MM.1S (cell line): ENCODE data around the gene TM7SF3.

Experiments used
- DNase-seq: peaks from one replicate; pipeline ENCODE4 v3.0.0-alpha.2; 2015
- H2AFZ ChIP-seq: fragments of 300-600 bp; sonication (generic); 2 replicates; pipeline ENCODE4 v1.6.0; 2016; ENCODE audit warnings: antibody characterized with exemption, low read length
- H3F3A ChIP-seq: fragments of 300-600 bp; sonication (generic); 2 replicates; pipeline ENCODE4 v1.6.1; 2016; ENCODE audit warnings: mild to moderate bottlenecking, antibody characterized with exemption, low read length, moderate library complexity, mixed read lengths; ENCODE audit not compliant: insufficient read depth
- H3K27ac ChIP-seq: fragments of 300-600 bp; sonication (generic); 2 replicates; pipeline ENCODE4 v1.5.1; 2016; ENCODE audit warnings: mild to moderate bottlenecking, low read length
- H3K27me3 ChIP-seq: fragments of 300-600 bp; sonication (generic); replicated peaks from 2 replicates; pipeline ENCODE4 v1.6.0; 2016; ENCODE audit warnings: low read length; ENCODE audit not compliant: insufficient read depth
- H3K36me3 ChIP-seq: fragments of 300-600 bp; sonication (generic); replicated peaks from 2 replicates; pipeline ENCODE4 v1.6.1; 2016; ENCODE audit warnings: mild to moderate bottlenecking, low read length, mixed read lengths; ENCODE audit not compliant: insufficient read depth
- H3K4me1 ChIP-seq: fragments of 300-600 bp; sonication (generic); 2 replicates; pipeline ENCODE4 v1.6.1; 2016; ENCODE audit warnings: low read length, mixed read lengths
- H3K4me2 ChIP-seq: fragments of 300-600 bp; sonication (generic); 2 replicates; pipeline ENCODE4 v1.6.0; 2016; ENCODE audit warnings: low read depth, low read length
- H3K4me3 ChIP-seq: fragments of 300-600 bp; sonication (generic); 2 replicates; pipeline ENCODE4 v1.5.1; 2016; ENCODE audit warnings: low read length, mixed read lengths
- H3K79me2 ChIP-seq: fragments of 300-600 bp; sonication (generic); 2 replicates; pipeline ENCODE4 v1.6.1; 2016; ENCODE audit warnings: mixed run types, low read length, mixed read lengths
- H3K9ac ChIP-seq: fragments of 300-600 bp; sonication (generic); 2 replicates; pipeline ENCODE4 v1.6.1; 2016; ENCODE audit warnings: low read length, mixed read lengths
- H3K9me2 ChIP-seq: fragments of 300-600 bp; sonication (generic); replicated peaks from 2 replicates; pipeline ENCODE4 v1.6.1; 2016; ENCODE audit warnings: mild to moderate bottlenecking, low read length, mixed read lengths; ENCODE audit not compliant: insufficient read depth
- H3K9me3 ChIP-seq: fragments of 300-600 bp; sonication (generic); replicated peaks from 2 replicates; pipeline ENCODE4 v1.6.1; 2016; ENCODE audit warnings: mild to moderate bottlenecking, low read length, mixed read lengths; ENCODE audit not compliant: insufficient read depth
- H4K20me1 ChIP-seq: fragments of 300-600 bp; sonication (generic); 2 replicates; pipeline ENCODE4 v1.6.1; 2016; ENCODE audit warnings: mild to moderate bottlenecking, low read length, moderate library complexity, mixed read lengths; ENCODE audit not compliant: insufficient read depth
- EZH2 ChIP-seq: fragments of 300-600 bp; sonication (generic); optimal IDR thresholded peaks from 2 replicates; pipeline ENCODE3; 2017; ENCODE audit warnings: low read depth, mild to moderate bottlenecking, antibody characterized with exemption, low read length, mixed read lengths
- EZH2phosphoT487 ChIP-seq: fragments of 300-600 bp; sonication (generic); IDR thresholded peaks from 2 replicates; pipeline ENCODE4 v1.6.1; 2018; ENCODE audit warnings: antibody characterized with exemption, low read length
- TF ChIP-seq, protein P1 (sequence below): fragments of 300-600 bp; sonication (generic); IDR thresholded peaks from 2 replicates; pipeline ENCODE4 v1.5.1; 2016; ENCODE audit warnings: antibody characterized with exemption, low read length, mixed read lengths

Gene TM7SF3

DNA sequence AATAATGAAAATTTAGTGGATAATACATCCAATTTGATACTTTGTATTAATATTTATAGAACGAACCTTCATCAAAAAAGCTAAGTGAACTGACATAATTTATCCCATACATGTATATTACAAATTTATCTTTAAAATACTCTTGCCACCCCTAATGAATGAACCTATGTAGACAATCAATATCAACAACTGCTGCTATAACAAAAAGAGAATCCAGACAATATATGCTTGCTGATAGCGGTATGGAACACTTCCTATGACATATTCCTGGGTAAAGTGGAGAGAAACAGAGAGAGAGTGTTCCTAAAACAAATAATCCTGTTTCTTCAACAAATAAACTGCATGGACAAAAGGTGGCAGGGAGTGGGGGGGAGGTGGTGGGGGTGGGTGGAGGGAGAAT is 31.3 kb downstream of the TM7SF3 start:
- H3K9ac ChIP-seq = no peak overlapping the region
- H3K36me3 ChIP-seq = 0 out of 2 replicates have a peak, but pooled peaks cover 3% of the 10 kb centered on the region
- no peak overlapping the region for H2AFZ ChIP-seq
- TF ChIP-seq, protein P1, sequence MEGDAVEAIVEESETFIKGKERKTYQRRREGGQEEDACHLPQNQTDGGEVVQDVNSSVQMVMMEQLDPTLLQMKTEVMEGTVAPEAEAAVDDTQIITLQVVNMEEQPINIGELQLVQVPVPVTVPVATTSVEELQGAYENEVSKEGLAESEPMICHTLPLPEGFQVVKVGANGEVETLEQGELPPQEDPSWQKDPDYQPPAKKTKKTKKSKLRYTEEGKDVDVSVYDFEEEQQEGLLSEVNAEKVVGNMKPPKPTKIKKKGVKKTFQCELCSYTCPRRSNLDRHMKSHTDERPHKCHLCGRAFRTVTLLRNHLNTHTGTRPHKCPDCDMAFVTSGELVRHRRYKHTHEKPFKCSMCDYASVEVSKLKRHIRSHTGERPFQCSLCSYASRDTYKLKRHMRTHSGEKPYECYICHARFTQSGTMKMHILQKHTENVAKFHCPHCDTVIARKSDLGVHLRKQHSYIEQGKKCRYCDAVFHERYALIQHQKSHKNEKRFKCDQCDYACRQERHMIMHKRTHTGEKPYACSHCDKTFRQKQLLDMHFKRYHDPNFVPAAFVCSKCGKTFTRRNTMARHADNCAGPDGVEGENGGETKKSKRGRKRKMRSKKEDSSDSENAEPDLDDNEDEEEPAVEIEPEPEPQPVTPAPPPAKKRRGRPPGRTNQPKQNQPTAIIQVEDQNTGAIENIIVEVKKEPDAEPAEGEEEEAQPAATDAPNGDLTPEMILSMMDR = no peak
- no peak for TF ChIP-seq EZH2
- TF ChIP-seq EZH2phosphoT487 = no peak
- no peaks in the 10 kb centered on the region; the same call in 1 of the 2 replicates for H3K79me2 ChIP-seq
- H3K4me2 ChIP-seq = no peak overlapping the region
- DNase-seq = no peak
- H3K9me3 ChIP-seq = no peaks in the 10 kb centered on the region
- no peaks in the 10 kb centered on the region for H3K4me1 ChIP-seq
- H3K4me3 ChIP-seq = no peak overlapping the region
- no peaks in the 10 kb centered on the region for H3F3A ChIP-seq
- no peaks in the 10 kb centered on the region for H3K27me3 ChIP-seq
- H4K20me1 ChIP-seq = no peaks in the 10 kb centered on the region
- no peaks in the 10 kb centered on the region for H3K9me2 ChIP-seq
- H3K27ac ChIP-seq = no peak overlapping the region

DNA sequence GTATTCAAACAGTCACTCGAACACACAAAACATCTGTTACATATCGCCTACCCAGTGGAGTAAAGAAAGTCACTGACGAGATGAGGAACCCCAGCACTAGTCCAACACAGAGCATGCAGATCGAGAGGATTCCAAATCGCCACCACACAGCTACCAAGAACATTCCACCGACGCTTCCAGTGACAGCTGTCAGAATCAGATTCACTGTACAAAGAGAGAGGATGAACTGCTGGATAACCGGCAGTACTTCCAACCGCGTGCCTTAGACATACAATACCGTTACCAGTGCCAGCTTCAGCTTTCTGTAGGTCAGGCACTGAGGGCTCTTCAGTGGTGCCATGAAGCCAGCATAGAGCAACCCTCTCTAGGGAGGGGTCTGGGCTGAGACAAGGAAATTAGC is 34.5 kb downstream of the TM7SF3 start:
- Histone ChIP-seq H3K4me3 (no peak overlapping the region), H3K4me2 (no peak overlapping the region), H3K9me3 (no peaks in the 10 kb centered on the region), H3K9me2 (no peaks in the 10 kb centered on the region), H2AFZ (no peak overlapping the region), H3K27ac (no peak overlapping the region), H3K27me3 (no peaks in the 10 kb centered on the region), H3K4me1 (peaks cover 3% of the 10 kb centered on the region; the same call in 1 of the 2 replicates), H3K79me2 (no peaks in the 10 kb centered on the region), H4K20me1 (no peaks in the 10 kb centered on the region), H3K36me3 (no peaks in the 10 kb centered on the region), H3F3A (no peaks in the 10 kb centered on the region), H3K9ac (no peak overlapping the region)
- TF ChIP-seq, protein P1 = no peak
- TF ChIP-seq EZH2 (no peak), EZH2phosphoT487 (no peak)
- no peak for DNase-seq

GRCh38 chr12:26978801-26979200 is 35.4 kb downstream of the TM7SF3 start:
- Histone ChIP-seq H3K4me3 (no peak overlapping the region), H3K9me3 (no peaks in the 10 kb centered on the region), H3K27me3 (no peaks in the 10 kb centered on the region), H3K9me2 (no peaks in the 10 kb centered on the region), H4K20me1 (no peaks in the 10 kb centered on the region), H2AFZ (no peak overlapping the region), H3K4me2 (no peak overlapping the region), H3K4me1 (peaks cover 3% of the 10 kb centered on the region; the same call in 1 of the 2 replicates), H3K79me2 (no peaks in the 10 kb centered on the region), H3K27ac (no peak overlapping the region), H3F3A (no peaks in the 10 kb centered on the region), H3K9ac (no peak overlapping the region), H3K36me3 (no peaks in the 10 kb centered on the region)
- TF ChIP-seq, protein P1 = no peak
- no peak for TF ChIP-seq EZH2phosphoT487
- TF ChIP-seq EZH2 = no peak
- DNase-seq = no peak
